ENCODE results near the gene MTG2.

The MTG2 gene

DNA sequence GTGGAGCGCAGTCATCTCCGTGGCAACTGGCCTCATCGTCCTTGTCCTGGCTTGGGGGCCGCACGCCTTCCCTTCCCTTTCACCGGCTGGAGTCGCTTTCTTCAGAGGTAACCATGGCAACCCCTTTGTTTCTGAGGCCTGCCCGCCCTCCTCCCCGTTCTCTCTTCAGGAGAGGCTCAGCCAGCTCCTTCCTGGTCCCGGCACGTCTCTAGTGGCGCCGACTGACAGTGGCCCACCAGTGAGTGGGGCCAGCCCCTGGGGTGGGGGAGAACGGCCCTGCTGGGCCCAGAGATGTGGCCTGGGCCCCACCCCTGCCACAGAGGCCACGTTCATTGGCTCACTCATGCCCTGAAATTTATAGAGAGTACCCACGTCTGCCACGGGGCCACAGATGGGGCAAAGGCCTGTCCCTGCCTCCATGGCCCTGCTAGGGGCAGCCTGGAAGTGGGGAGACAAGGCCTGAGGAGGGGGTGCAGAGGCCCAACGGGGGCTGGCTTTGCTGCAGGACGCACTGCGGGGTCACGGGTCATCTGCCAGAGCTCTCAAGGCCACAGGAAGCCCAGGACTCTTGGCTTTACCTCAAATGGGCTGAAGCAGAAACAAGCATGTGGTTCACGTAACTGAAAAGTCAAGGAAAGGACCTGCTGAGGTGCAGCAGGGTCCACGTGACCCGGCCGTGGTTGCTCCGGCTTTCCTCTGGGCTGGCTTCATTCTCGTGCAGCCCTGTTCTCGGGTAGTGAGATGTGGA is 54.1 kb downstream of the MTG2 start:
- no peak for FAIRE-seq

DNA sequence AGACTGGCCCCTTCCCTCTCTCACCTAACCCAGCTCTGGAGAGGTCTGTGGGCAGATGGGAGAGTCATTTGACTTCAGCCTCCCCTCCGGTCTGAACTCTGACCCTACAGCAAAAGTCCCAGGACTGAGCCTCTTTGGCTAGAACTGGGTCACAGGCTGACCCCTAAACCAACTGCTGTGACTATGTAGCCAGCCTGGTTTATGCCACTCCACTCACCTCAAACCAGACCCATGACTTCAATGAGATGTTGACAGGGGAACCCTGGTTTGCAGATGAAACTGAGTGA is 54.6 kb downstream of the MTG2 start:
- FAIRE-seq: no peak

DNA sequence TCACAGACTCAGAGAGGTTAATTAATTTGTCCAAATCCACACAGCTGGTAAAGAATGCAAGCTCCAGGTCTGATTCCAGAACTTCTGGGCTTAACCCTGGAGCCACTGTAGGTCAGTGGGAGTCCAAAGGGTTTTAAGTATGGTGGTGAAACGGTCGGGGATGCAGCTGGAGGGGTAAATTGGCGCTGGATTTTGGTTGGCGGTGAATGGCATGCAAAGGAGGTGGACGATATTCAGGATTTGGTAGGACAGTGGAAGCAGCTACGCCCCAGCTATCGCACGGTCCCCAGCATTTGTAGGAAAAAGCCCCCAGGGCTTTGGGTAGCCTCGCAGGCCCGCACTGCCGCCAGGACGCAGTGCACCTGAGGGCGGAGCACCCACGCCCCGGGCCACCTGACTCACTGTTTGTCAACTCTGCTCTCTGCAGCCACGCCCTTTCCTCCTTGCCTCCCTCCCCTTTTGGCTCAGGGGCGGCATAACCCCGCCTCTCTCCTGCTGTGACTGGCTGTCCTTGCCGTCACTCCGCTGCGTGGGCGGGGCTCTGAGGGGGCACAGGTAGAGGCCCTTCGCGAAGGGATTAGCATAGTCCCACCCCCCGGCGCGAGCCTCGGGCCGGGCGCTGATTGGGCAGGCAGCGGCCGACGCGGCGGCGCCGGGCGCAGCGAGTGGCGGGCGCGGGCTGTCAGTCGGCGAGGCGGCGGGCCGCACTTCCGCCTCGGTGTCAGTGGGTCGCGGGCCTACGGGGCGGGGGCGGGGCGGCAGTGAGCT is 55.2 kb downstream of the MTG2 start, which contains the start of gene OSBPL2:
TSS of gene OSBPL2 (plus strand) at position 721 of the 768 bp plus-strand sequence. CDS start 17,664 bp downstream, outside the sequence.
- peak; percentile 32 for FAIRE-seq

DNA sequence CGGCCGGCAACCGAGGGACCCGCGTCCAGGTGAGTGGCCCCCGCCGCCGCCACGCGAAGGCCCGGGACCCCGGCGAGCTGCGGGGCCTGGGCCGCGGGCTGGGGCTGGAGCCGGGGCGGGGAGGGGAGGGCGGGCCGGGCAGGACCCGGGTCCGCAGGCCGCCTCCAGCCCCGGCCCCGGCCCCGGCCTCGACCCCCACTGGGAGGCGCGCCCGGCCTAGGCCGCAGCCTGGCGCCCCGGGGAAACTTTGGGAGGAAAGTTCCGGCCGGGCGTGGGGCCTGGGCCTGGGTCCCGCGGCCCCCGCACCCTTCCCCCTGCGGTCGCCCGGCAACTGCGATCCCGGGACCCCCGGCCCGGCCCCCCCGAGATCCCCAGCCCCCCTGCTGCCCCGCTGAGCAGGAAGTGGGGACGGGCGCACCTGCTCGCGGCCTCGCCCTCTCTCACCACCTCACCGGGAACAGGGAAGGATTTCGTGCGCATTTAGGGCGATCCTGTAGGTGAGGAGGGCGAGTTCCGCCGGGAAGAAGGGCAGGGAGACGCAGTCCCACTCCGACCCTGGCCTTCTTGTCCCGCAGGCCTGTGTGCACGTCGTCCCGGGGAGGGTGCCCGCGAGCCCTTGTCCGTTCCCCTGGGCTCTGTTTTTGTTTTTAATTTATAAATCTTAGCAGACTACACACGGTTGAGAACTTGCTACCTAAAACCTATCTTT is 55.9 kb downstream of the MTG2 start:
- FAIRE-seq: no peak

DNA sequence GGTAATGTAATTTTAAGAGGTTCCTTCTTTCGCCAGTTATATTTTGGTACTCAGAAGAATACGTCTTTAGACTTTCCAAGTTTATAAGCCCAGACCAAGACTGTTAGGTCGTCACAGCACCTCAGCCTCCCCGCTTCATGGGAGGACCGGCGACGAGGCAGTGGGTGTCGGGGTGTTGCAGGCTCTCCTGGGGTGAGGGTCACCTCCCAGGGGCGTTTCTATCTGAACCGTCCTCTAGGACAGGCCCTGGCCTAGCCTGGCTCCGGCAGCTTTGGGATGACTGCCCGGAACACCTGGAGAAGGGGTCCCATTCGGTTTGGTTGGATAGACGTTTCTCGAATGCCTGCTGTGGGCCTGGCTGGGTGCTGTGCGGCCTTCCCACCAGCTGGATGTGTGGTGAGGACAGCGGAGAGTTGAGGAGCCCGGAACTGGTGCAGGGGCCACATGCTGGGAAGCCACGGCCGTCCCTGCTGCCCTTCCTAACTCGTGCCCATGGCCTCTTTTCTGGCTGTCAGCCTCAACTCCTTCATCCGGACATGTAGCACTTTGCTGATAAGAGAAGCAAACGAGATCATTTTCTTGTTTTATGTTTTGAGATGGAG is 56.6 kb downstream of the MTG2 start:
- FAIRE-seq: no peak

DNA sequence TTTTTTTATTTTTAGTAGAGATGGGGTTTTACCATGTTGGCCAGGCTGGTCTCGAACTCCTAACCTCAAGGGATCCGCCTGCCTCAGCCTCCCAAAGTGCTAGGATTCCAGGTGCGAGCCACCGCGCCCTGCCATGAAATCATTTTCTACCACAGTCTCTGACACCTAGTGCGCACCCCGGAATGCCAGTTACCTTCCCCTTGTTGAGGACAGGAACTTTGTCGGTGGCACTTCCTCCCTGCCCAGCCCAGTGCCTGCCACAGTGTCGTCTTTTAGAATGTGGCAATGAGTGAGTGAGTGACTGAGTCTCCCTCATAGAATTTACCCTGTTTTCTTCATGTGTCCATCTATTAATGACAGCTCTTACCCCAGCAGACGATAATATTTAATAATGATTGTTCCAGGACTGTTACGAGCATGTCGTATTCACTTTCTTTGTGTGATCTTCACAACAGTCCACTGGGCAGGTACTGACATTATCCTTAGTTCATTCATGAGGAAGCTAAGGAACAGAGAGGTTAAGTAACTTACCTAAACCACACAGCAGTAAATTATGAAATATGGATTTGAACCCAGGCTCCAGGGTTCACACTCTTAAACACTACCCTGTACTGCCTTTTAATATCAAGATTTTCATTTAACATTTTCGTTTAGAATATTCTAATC is 57.3 kb downstream of the MTG2 start:
- FAIRE-seq: no peak

DNA sequence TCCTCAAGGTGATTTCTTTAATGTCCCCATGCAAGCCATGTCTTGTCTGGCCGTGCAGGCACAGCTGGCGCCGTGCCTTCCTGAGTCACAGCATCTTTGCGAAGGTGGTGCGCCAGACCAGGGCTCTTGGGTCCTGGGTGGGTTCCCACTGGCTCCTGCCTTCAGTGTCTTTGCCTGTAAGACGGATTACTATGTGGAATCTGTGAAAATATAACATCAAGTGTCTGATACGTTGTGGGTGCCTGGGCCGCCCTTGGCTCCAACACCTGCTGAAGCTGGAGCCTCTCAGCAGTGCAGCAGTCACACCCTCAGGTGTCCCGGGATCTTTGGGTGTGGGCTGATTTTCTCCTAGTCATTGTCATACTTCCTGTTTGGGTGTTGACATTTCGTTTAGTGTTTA is 58.7 kb downstream of the MTG2 start:
- no peak for FAIRE-seq

DNA sequence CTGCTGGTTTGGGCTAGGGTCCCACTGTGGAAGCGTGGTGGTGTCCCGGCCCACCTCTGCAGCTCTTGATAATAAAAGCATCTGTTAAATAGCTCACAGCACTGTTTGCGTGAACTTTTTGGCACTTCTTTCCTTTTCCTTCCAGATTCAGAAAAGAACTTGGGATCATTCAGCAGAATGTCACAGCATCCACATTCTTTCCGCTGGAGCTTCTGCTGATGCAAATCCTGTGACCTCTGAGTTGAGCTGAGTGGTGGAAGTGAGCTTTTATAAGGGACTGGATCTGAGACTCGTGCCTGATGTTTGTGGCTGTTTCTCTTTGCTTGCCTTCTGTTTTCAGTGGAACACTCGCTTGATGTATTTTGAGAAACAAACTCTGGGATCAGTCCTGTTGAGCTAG is 59.3 kb downstream of the MTG2 start:
- no peak for FAIRE-seq

DNA sequence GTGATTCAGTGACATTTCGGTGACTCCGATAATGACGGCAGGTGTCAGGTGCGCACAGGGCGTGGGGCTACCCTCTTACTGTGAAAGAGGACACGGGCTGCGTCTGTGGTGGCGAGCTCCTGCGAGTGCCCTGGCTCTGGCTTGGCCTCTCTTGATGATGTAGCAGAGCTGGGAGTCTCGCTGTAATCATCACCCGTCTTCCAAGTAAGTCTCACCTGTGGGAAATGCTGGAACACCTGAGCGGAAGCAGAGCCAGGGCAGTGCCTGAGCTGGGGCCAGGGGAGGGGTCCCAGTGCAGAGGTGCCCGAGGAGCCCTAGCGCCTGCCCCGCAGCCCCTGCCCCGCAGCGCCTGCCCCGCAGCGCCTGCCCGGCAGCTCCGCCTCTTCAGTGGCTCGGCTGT is 60.3 kb downstream of the MTG2 start:
- FAIRE-seq: no peak

DNA sequence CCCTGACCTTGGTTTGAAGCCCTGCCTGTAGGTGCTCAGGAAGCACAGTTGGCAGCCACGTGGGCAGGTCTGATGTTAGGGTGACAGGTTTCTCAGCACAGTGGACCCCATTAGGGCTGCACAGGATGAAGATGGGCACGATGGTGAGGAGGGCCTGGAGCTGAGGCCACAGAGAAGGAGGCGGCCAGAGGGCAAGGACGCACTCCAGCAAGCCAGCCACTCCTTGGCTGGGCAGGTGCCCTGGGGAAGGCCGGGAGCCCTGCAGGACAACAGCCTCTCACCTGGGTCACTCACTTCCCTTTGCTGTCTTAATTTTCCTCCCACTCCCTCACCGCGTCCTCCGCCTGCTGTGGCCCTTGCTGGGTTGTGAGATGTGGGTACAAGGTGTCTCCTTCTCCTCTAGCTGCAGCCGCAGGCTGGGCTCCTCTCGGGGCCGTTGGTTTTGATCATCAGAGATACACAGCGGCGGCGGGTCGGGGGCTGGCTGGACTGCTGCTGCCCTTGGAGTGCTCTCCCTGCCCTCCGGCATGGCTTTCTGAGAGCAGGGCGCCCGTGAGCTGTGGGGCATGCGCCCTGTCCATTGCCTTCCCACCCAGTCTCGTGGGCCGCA is 61.2 kb downstream of the MTG2 start:
- FAIRE-seq: no peak

DNA sequence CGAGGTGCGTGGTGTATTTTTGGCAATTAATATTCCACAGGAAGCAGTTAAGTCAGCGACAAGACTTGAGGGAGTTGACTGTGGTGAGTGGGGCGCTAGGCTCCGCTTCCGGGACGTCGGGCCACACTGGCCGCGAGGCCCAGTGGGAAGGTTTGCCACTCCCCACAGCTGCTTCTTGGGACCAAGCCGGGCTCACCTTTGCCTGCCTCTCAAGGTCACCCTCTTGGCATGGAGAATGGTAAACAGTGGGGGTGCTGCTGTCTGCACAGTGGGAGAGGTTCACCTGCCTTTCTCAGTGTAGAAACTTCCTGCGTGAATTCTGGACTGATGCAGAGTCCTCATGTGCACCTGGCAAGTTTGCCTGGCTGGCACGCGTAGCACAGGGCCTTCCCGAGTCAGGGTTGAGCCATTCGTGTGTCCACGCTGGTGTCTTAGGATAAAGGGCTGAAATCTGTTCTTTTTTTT is 61.8 kb downstream of the MTG2 start:
- FAIRE-seq: no peak

DNA sequence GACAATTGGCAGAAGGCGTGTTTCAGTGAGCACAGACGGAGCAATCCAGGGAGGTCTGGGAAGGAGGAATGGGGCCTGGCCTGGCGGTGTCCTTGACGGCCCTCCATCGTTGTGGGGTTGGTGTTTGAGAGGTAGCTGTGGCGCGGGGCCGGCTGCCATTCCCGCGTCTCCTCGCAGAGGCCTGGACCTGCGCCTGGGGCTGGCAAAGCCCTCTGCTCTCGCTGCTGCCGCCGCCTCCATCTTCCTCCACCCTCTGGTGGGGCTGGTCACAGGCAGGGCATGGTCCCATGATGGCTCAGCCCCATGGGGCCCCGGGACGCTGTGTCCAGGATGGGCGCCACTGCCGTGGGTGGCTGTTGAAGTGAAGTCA is 63.1 kb downstream of the MTG2 start:
- no peak for FAIRE-seq

DNA sequence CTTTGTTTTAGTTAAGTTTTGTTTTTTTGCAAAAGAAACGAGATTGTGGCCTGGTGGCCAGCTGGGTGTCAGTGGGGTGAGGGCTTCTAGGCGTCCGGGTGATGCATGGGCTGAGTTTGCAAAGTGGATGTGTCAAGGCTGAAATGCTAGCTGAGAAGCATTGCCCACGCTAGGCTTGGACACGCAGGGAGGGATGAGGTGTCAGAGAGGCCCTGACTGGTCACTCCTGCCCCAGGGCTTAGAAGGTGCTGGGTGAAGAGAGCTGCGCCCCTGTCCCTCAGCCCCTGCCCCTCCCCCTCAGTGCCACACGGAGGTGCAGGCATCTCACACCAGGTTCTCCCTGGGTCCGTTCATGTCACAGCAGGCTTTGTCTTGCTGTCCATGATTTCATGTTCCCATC is 63.6 kb downstream of the MTG2 start:
- FAIRE-seq: no peak

DNA sequence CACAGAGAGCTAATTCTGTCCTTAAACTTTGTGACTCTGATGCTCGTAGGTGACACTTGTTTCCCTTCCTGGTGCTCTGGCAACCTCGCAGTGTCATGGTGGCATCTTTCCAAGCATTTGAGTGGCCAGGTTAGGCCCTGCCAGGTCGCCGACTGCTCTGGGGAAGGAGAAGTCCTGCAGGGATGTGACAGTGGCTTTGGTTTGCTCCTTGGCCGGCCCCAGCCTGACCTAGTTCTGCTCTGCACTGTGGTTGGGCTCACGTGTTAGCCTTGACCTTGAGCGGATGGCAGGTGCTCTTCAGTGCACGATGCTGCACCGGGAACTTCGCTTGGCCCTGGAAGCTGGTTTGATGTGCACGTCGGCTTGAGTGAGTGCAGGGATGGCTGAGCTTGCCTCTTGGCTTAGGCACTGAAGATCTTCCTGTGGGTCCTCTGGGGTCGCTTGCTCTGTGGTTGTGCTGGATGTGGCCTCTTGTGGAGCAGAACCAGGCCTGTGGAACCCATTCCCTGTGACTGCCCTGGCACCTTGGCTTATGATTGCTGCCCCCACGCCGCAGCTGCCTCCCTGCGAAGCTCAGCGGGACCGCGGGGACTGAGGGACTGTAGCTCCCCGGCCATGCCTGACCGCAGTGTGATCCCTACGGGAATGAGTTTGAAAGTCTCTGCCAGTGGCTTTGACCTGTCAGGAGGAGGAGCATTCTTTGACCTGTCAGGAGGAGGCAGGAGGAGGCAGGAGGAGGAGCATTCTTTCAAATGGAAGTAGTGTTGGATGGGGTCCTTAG is 64.2 kb downstream of the MTG2 start:
- FAIRE-seq: no peak

DNA sequence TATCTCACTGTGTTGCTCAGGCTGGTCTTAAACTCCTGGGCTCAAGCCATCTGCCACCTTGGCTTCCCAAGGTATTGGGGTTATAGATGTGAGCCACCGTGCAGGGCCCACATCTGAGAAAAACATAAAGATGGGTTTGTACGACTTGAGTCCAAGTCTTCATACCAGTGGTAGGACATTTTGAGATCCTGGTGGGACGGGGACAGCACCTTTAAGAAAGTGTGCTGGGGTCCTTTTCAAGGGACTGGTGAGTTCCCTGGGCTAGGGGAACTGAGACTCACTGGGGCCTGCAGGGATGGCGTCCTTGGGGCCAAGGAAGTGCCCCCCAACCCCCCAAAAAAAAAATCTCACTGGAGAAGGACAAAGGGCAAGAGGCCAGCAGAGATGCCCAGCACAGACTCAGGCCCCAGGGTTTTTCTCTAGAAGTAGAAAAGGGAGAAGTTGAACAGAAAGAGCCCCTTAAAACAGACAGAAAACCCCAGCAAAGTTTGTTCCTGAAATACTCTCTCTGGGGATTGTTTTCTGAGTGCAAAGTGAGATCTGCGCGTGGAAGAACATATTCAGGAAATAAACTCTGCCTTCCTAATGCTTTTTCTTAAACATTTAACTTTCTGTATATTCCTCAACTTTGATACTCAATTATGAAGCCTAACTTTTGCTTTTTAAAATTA is 66.2 kb downstream of the MTG2 start:
- FAIRE-seq: no peak

DNA sequence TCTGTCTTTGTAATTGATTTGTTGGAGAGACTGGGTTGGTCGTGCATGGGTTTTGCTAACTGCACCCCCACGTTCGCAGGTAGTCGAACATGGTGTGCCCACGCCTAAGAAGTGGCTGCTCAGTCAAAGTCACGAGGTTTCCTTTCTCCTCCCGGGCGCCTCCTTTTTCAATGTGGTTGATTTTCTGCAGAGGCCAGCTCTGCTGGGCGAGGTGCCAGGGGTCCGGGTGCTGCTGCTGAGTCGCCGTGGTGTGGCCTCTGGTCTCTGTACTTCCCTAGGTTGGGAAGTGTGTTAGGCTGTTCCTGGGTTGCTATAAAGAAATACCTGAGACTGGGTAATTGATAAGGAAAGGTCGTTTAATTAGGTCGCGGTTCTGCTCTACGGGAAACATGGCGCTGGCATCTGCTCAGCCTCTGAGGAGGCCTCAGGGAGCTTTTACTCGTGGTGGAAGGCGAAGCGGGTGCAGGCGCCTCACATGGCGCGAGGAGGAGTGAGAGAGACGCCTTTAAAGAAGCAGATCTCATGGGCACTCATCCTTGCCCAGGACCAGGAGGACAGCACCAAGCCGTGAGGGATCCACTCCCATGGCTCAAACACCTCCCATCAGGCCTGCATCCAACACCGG is 69.6 kb downstream of the MTG2 start:
- FAIRE-seq: no peak
